DOHH2 (cell line): ENCODE measurements around the gene TFPT.

ENCODE experiments used
- H3F3A ChIP-seq: fragments of 200-600 bp; sonication (generic), shearing (Covaris generic); 2 replicates; pipeline ENCODE4 v1.6.0; 2016; ENCODE audit warnings: antibody characterized with exemption, mild to moderate bottlenecking; ENCODE audit not compliant: control insufficient read depth, insufficient read depth
- H3K27ac ChIP-seq: fragments of 200-600 bp; sonication (generic); 2 replicates; pipeline ENCODE4 v1.5.1; 2014; ENCODE audit warnings: low read depth, mild to moderate bottlenecking, low read length, moderate library complexity
- H3K27me3 ChIP-seq: fragments of 200-600 bp; sonication (generic); 2 replicates; pipeline ENCODE4 v1.6.1; 2014; ENCODE audit warnings: mild to moderate bottlenecking, low read length, mixed read lengths; ENCODE audit not compliant: control insufficient read depth
- H3K36me3 ChIP-seq: fragments of 200-600 bp; sonication (generic); 2 replicates; pipeline ENCODE4 v1.6.1; 2014; ENCODE audit warnings: mild to moderate bottlenecking, low read length, moderate library complexity, mixed read lengths; ENCODE audit not compliant: control insufficient read depth
- H3K4me1 ChIP-seq: fragments of 200-600 bp; sonication (generic); 2 replicates; pipeline ENCODE4 v1.6.1; 2014; ENCODE audit warnings: mild to moderate bottlenecking, low read length, mixed read lengths; ENCODE audit not compliant: control insufficient read depth
- H3K4me2 ChIP-seq: fragments of 200-600 bp; sonication (generic); 2 replicates; pipeline ENCODE4 v1.6.0; 2014; ENCODE audit warnings: mild to moderate bottlenecking, low read length, moderate library complexity
- H3K4me3 ChIP-seq: fragments of 200-600 bp; sonication (generic); 2 replicates; pipeline ENCODE4 v1.5.1; 2014; ENCODE audit warnings: mild to moderate bottlenecking, low read length, mixed read lengths
- H3K79me2 ChIP-seq: fragments of 200-600 bp; sonication (generic); 2 replicates; pipeline ENCODE4 v1.6.1; 2014; ENCODE audit warnings: mild to moderate bottlenecking, low read length, mixed read lengths; ENCODE audit not compliant: control insufficient read depth
- H3K9me2 ChIP-seq: fragments of 200-600 bp; sonication (generic); replicated peaks from 2 replicates; pipeline ENCODE4 v1.6.1; 2014; ENCODE audit warnings: mild to moderate bottlenecking, low read length, mixed read lengths; ENCODE audit not compliant: control insufficient read depth
- H3K9me3 ChIP-seq: fragments of 200-600 bp; sonication (generic); 2 replicates; pipeline ENCODE4 v1.6.1; 2014; ENCODE audit warnings: antibody characterized with exemption, low read length, mixed read lengths; ENCODE audit not compliant: control insufficient read depth, insufficient read depth
- H4K20me1 ChIP-seq: fragments of 200-600 bp; sonication (generic); 2 replicates; pipeline ENCODE4 v1.6.0; 2014; ENCODE audit warnings: low read depth, mild to moderate bottlenecking, antibody characterized with exemption, low read length, moderate library complexity; ENCODE audit not compliant: control insufficient read depth, insufficient read depth
- EZH2phosphoT487 ChIP-seq: fragments of 200-600 bp; sonication (generic); IDR thresholded peaks from 2 replicates; pipeline ENCODE4 v1.6.1; 2017; ENCODE audit warnings: borderline replicate concordance, mild to moderate bottlenecking, antibody characterized with exemption, low read length, moderate library complexity, mixed read lengths
- TF ChIP-seq, protein P1 (sequence below): fragments of 200-600 bp; sonication (generic); IDR thresholded peaks from one replicate; pipeline ENCODE4 v1.5.1; 2014; ENCODE audit warnings: antibody characterized with exemption, mild to moderate bottlenecking, low read depth, low read length; ENCODE audit not compliant: poor library complexity, severe bottlenecking

TFPT gene

GRCh38 chr19:54107876-54108490 is 7.5 kb downstream of the TFPT start:
- Histone ChIP-seq H3K9me2 (no peaks in the 10 kb centered on the region), H3K36me3 (peaks cover 57% of the 10 kb centered on the region), H3K79me2 (peaks cover 32% of the 10 kb centered on the region), H3K27me3 (no peaks in the 10 kb centered on the region), H3K4me1 (peaks cover 9% of the 10 kb centered on the region; the same call in 1 of the 2 replicates), H4K20me1 (no peaks in the 10 kb centered on the region), H3F3A (no peaks in the 10 kb centered on the region), H3K4me3 (no peak overlapping the region), H3K9me3 (no peaks in the 10 kb centered on the region), H3K4me2 (no peak overlapping the region), H3K27ac (no peak overlapping the region)
- TF ChIP-seq EZH2phosphoT487 = no peak
- TF ChIP-seq, protein P1, sequence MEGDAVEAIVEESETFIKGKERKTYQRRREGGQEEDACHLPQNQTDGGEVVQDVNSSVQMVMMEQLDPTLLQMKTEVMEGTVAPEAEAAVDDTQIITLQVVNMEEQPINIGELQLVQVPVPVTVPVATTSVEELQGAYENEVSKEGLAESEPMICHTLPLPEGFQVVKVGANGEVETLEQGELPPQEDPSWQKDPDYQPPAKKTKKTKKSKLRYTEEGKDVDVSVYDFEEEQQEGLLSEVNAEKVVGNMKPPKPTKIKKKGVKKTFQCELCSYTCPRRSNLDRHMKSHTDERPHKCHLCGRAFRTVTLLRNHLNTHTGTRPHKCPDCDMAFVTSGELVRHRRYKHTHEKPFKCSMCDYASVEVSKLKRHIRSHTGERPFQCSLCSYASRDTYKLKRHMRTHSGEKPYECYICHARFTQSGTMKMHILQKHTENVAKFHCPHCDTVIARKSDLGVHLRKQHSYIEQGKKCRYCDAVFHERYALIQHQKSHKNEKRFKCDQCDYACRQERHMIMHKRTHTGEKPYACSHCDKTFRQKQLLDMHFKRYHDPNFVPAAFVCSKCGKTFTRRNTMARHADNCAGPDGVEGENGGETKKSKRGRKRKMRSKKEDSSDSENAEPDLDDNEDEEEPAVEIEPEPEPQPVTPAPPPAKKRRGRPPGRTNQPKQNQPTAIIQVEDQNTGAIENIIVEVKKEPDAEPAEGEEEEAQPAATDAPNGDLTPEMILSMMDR = no peak

DNA sequence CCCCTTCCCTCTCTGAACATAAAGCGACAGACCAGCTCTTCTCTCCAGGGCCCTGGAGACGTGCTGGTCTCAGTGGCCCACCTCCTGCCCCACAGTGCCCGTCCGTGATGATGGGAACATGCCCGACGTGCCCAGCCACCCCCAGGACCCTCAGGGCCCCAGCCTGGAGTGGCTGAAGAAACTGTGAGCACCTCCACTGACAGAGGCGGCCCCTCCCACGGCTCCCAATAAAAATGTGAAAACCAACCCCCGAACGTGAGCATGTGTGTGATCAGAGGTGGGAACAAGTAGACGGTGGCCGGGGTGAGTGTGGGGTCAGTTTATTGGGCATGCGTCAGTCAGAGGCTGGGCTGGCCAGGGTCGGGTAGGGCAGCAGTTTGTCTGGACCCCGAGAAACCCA is 8.7 kb downstream of the TFPT start:
- Histone ChIP-seq H4K20me1 (no peaks in the 10 kb centered on the region), H3K79me2 (peaks cover 35% of the 10 kb centered on the region)

DNA sequence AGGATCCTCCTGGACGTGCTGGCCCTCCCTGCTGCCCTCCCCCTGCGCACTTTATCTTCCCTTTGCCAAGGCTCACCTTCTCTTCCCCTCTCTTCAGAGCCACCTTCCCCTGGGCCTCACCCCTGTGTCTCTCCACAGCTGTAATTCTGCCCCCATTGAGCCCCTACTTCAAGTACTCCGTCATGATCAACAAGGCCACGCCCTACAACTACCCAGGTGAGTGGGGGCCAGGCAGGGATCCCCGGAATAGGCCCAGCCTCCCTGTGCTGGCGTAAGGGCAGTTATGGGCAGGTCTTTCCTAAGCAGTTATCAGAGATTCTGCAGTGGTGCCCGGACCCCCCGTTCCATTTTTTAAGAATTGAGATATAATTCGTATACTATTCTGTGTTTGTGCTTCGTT is 9.7 kb downstream of the TFPT start:
- Histone ChIP-seq H3K4me3 (no peak overlapping the region), H4K20me1 (no peaks in the 10 kb centered on the region), H3K4me2 (no peak overlapping the region), H3K4me1 (peaks cover 17% of the 10 kb centered on the region), H3K27me3 (no peaks in the 10 kb centered on the region), H3K9me2 (no peaks in the 10 kb centered on the region), H3K27ac (no peak overlapping the region), H3F3A (0 out of 2 replicates have a peak, but pooled peaks cover 2% of the 10 kb centered on the region), H3K9me3 (no peaks in the 10 kb centered on the region), H3K79me2 (peaks cover 35% of the 10 kb centered on the region), H3K36me3 (peaks cover 57% of the 10 kb centered on the region)
- TF ChIP-seq, protein P1 = no peak
- no peak for TF ChIP-seq EZH2phosphoT487

More for the DNA sequence above, 8.7 kb downstream of the TFPT start:
- no peaks in the 10 kb centered on the region for H3K27me3 ChIP-seq
- H3K36me3 ChIP-seq = peaks cover 59% of the 10 kb centered on the region
- H3K4me2 ChIP-seq = no peak overlapping the region
- no peaks in the 10 kb centered on the region for H3F3A ChIP-seq
- TF ChIP-seq, protein P1 = no peak
- no peak for TF ChIP-seq EZH2phosphoT487
- H3K27ac ChIP-seq = no peak overlapping the region
- peaks cover 17% of the 10 kb centered on the region for H3K4me1 ChIP-seq
- H3K9me2 ChIP-seq = no peaks in the 10 kb centered on the region
- no peak overlapping the region for H3K4me3 ChIP-seq
- no peaks in the 10 kb centered on the region for H3K9me3 ChIP-seq
